A549 (cell line): ENCODE data around the gene ATP6V1A.

Experiments used
- CEBPB ChIP-seq, 2 experiments: fragments of >200 bp in 1 of 2; sonication (Bioruptor Twin) in 1 of 2; formaldehyde crosslinking in 1 of 2; IDR thresholded peaks; 2 replicates each; pipeline ENCODE4 v1.6.1; 2012 to 2016
- CHD2 ChIP-seq: fragments of 150-350 bp; IDR thresholded peaks from 2 replicates; pipeline ENCODE4 v1.6.1; 2014; ENCODE audit warnings: low read length; ENCODE audit not compliant: partially characterized antibody
- CTCF ChIP-seq: fragments of >200 bp; sonication (Bioruptor Twin); formaldehyde crosslinking; IDR thresholded peaks from 3 replicates; pipeline ENCODE4 v1.5.1; 2016
- EP300 ChIP-seq, 2 experiments: fragments of >200 bp; sonication (Bioruptor Twin); formaldehyde crosslinking; IDR thresholded peaks; 2 replicates in 1 of 2; 3 replicates in 1 of 2; pipeline ENCODE4 v1.6.1; 2016 to 2017
- ESRRA ChIP-seq: fragments of 150-350 bp; IDR thresholded peaks from 2 replicates; pipeline ENCODE4 v1.6.1; 2014; ENCODE audit warnings: mild to moderate bottlenecking, low read length, borderline replicate concordance
- FOSL2 ChIP-seq, 2 experiments: fragments of 450-650 bp in 1 of 2; fragments of >200 bp in 1 of 2; sonication (Bioruptor Twin) in 1 of 2; formaldehyde crosslinking; IDR thresholded peaks; 2 replicates each; pipeline versions ENCODE4 v1.5.0 to v1.6.1; 2016 to 2020; ENCODE audit warnings: mild to moderate bottlenecking in 1 of 2, moderate library complexity in 1 of 2
- KDM5A ChIP-seq: fragments of 200-600 bp; sonication (generic); IDR thresholded peaks from 2 replicates; pipeline ENCODE4 v1.6.1; 2016; ENCODE audit warnings: antibody characterized with exemption, mild to moderate bottlenecking
- MYC ChIP-seq: IDR thresholded peaks from 2 replicates; pipeline ENCODE4 v1.6.1; 2012; ENCODE audit warnings: mild to moderate bottlenecking, inconsistent platforms, low read length, improper control_type of control experiment, borderline replicate concordance
- NR3C1 ChIP-seq: fragments of >200 bp; sonication (Bioruptor Twin); formaldehyde crosslinking; IDR thresholded peaks from 3 replicates; pipeline ENCODE4 v1.6.1; 2017
- POLR2A ChIP-seq: IDR thresholded peaks from 2 replicates; pipeline ENCODE4 v1.6.1; 2012; ENCODE audit warnings: mild to moderate bottlenecking, low read length
- TF ChIP-seq, protein P1 (sequence below): fragments of 250-450 bp; sonication (Bioruptor Pico); IDR thresholded peaks from 2 replicates; pipeline ENCODE4 v1.5.0; 2021; ENCODE audit warnings: mild to moderate bottlenecking, moderate library complexity, borderline replicate concordance
- TF ChIP-seq, protein P2 (sequence below): fragments of 450-650 bp; IDR thresholded peaks from 2 replicates; pipeline ENCODE4 v1.6.1; 2014; ENCODE audit warnings: antibody characterized with exemption

- no peak for TF ChIP-seq FOSL2 (IDR thresholded peaks at IDR 0.05)
- TF ChIP-seq FOSL2 (CRISPR knock-in tag; IDR thresholded peaks at IDR 0.05), result no peak
- TF ChIP-seq ESRRA, result no peak
- TF ChIP-seq CTCF, result peak; percentile 87
- TF ChIP-seq CEBPB (IDR thresholded peaks at IDR 0.05), result no peak
- no peak for TF ChIP-seq KDM5A
- TF ChIP-seq EP300 (IDR thresholded peaks at IDR 0.05), result no peak
- no peak for TF ChIP-seq NR3C1
- 0 out of 2 replicates have a peak, but pooled peaks have one; percentile 23 for TF ChIP-seq POLR2A
- no peak for TF ChIP-seq CHD2
- TF ChIP-seq, protein P1, sequence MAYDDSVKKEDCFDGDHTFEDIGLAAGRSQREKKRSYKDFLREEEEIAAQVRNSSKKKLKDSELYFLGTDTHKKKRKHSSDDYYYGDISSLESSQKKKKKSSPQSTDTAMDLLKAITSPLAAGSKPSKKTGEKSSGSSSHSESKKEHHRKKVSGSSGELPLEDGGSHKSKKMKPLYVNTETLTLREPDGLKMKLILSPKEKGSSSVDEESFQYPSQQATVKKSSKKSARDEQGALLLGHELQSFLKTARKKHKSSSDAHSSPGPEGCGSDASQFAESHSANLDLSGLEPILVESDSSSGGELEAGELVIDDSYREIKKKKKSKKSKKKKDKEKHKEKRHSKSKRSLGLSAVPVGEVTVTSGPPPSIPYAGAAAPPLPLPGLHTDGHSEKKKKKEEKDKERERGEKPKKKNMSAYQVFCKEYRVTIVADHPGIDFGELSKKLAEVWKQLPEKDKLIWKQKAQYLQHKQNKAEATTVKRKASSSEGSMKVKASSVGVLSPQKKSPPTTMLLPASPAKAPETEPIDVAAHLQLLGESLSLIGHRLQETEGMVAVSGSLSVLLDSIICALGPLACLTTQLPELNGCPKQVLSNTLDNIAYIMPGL (CRISPR knock-in tag), result no peak
- TF ChIP-seq, protein P2, sequence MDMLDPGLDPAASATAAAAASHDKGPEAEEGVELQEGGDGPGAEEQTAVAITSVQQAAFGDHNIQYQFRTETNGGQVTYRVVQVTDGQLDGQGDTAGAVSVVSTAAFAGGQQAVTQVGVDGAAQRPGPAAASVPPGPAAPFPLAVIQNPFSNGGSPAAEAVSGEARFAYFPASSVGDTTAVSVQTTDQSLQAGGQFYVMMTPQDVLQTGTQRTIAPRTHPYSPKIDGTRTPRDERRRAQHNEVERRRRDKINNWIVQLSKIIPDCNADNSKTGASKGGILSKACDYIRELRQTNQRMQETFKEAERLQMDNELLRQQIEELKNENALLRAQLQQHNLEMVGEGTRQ, result no peak
- no peak for TF ChIP-seq MYC
Measured at GRCh38 chr3:113838631-113839209, 91.9 kb downstream of the ATP6V1A start, which contains the start of gene GRAMD1C.
